COLO668 (cell line): ENCODE results near the gene C19orf25.

Experiments used
- DNase-seq: peaks from one replicate; lab custom pipeline; 2025; ENCODE audit not compliant: unreplicated experiment; lab: John Stamatoyannopoulos, UW

The C19orf25 gene

DNA sequence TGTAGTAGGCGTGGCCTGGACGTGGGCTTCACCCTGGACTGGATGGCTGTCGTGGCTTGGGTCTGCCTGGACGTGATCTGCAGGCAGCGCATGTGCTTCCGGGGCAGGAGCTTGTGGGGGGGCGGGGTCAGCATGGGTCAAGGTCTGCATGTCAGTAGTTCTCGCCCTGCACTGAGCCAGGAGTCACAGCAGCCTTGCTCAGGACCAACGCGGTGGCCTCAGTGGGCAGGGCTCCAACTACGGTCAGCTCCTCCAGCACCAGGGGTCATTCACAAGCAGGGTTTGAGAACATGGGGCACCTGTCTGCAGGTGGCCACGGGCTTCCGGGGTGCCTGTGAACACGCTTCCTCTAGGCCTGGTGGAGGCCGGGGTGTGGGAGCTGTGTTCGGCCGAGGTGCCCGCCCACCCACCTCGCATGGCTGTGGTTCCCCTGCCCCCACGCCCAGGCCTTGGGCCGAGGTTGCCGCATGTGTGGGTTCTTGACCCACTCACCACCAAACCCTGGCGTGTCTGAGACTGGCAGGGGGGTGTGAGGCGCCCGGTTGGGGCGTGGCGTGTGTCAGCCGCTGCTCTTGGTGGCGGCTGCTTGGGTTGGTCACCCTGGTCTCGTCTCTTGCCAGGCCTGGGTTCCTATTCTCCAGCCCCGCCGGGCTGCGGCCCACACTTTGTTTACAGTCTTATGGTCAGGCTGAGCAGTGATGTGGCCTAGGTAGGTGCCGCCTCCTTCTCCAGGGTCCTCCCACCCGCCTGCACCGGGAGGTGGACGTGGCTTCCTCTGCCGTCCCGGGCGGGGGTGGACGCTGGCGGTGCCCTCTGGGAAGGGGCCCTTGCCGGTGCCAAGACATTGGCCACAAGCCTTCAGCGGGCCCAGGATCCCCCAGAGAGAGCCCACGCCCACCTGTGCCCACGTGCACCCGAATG is 45.6 kb downstream of the C19orf25 start:
- no peak for DNase-seq

GRCh38 chr19:1432507-1432887 is 46.5 kb downstream of the C19orf25 start:
- DNase-seq: no peak

DNA sequence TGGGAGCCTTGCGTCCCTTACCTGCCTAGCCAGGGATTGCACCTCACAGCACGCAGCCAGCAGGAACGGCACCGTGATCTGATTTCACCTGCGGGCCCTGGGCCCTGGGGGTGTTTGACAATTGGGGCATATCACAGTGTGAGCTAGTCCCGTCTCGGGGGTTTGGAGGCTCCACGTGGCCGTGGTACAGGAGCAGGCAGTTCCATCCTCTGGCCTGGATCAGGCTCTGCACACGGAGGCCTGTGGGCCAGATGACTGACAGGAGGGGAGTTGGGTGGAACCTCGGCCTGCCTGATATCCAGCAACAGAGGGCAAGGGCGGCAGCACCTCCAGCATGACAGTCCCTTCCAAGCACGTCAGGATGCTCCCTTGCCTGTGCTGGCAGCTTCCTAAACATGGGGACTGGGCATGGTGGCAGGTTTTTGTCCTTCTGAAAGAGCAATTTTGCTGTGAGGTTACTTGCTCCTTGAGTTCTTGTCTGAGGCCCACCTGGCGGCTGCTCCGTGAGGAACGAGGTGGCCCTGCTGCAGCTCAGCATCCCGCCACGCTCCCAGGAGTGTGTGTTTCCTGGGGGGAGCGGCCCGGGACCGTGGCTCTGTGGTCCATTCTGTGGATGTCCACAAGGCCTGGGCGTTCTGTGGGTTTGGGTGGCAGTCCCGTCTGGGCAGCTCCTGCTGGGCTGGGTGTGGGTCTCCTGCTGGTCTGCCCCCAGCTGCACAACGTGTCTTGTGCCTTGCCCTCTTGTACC is 47.1 kb downstream of the C19orf25 start:
- DNase-seq: no peak

DNA sequence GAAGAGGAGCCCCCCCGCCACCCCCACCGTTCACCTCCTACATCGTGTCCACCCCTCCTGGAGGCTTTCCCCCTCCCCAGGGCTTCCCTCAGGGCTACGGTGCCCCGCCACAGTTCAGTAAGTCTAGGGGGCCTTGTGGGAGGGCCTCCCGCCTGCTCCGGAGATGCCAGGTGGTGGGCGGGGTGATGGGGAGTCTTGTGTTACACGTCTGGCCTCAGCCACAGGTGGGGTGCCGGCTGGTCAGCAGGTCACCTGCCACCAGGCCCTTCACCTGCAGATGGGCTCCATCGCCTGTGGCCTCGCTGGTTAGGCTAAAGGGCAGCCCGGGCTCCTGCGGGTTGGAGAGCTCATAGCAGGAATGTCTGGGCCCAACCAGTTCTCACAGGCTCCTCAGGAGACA is 48.8 kb downstream of the C19orf25 start:
- peak; percentile 44 for DNase-seq

DNA sequence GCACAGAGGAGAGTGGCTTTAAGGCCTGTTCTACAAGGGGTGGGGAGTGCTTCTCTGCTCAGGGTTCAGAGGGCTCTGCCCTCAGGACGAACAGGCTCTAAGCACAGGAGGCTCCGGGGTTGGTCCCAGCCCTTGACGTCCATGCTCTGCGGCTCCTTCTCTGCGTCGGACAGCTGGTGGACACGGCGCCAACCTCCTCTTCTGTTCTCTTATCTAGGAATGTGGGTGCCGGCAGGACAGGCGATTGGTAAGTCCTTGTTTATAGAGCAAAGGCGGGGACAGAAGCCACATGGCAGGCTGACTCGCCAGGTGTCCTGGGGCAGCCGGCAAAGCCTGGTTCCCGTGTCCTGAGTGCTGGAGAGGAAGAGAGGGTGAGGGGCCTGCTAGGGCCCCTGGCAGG is 49.3 kb downstream of the C19orf25 start:
- DNase-seq: peak; percentile 50

DNA sequence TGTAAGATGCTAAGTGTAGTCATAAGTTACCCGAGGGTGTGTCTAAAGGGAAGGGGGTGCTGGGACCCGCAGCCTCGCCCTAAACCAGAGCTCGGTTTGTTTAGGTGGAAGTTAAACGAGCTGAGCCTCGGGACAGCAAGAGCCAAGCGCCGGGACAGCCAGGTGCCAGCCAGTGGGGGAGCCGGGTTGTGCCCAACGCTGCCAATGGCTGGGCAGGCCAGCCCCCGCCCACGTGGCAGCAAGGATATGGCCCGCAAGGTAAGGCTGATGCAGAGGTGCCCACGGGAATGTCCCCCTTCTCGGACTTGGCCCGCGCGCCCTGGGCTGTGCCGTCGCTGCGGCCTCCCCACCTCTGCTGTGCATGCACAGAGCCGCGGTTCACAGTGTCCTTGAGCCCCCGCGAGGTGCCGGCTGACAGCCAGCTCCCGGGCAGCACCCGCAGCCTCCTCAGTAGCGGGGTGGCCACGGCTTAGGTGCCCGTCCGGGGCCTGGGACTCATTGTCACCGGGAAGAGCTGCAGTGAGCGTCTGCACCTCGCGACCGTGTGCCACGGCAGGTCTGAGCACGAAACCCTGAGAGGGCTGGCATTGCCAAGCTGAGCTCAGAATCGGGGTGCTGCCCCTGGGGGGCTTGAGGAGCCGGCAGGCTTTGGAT is 50.1 kb downstream of the C19orf25 start:
- no peak for DNase-seq

- DNase-seq: no peak
Measured at GRCh38 chr19:1427221-1427920, 51.6 kb downstream of the C19orf25 start.

- DNase-seq: no peak
Measured at GRCh38 chr19:1426736-1427135, 52.3 kb downstream of the C19orf25 start.

GRCh38 chr19:1425902-1426301 is 53.1 kb downstream of the C19orf25 start:
- no peak for DNase-seq

GRCh38 chr19:1425102-1425837 is 53.7 kb downstream of the C19orf25 start:
- no peak for DNase-seq

DNA sequence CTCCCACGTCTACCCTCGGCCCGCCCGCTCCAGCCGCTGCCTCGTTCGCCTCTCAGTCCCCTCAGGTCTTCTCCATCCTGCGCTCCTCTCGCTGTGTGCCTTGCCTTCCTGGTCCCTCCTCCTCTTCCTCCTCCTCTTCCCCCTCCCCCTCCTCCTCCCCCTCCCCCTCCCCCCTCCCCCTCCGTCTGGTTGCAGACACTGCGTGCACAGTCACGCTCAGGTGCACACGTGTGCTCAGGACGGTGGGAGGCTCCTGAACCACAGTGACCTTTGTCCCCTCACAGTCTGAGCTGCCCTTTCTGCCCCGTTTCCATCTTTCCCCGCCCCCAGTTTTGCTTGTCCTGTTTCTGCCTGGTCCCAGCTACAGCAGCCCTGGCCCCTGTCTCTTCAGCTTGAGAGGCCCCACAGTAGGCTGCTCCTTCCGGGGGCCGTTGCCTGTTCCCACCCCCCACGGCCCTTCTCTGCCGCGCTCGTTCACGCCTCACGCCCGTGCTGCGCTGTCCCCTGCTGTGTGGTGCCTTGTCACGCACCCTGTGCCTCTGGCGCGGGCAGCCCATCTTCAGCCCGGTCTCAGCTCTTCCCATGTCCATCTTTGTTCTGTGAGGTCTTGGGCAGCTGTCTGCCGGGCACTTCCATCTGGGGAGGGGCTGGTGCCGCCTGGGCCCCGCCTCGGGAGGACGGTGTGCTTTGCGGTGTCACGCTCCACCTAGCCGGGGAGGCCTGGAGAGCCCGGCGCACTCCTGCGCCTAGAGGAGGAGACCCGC is 54.6 kb downstream of the C19orf25 start:
- peak; percentile 85 for DNase-seq

DNA sequence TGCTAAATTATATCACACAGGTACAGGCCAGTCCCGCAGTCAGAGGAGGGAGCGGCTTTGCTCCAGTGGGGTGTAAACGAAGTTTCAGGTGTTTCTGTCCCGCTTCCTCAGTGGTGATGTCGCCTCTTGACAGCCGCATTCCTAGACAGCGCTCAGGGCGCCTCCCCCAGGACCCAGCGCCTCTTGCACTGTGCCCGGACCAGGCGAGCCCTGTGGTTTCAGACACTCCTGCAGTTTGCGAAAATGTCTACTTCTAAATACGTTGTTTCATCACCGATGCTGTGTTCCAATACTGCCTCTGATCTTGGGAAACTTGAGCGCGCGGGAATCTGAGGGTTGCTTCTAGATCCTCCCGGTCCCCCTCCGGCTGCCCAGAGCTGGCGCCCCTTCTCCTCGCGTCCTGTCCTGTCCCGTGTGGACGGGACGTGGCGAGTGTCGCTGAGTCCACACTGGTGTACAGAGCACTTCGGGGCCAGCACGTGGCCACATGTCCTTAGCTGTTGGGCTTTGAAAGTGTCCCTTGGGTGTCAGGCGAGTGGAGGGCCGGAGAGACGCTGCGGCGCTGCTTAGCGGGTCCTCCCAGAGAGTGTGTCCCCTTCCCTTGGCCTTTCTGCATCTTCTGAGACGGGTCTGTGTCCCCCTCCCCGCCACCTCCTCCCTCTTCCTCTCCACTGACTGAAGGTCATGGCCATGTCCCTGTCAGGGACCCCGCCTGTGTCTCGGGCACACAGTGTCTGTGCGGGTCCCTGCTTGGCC is 55.4 kb downstream of the C19orf25 start:
- DNase-seq: no peak
